ENCODE results near the gene KIF6.

Gene KIF6

DNA sequence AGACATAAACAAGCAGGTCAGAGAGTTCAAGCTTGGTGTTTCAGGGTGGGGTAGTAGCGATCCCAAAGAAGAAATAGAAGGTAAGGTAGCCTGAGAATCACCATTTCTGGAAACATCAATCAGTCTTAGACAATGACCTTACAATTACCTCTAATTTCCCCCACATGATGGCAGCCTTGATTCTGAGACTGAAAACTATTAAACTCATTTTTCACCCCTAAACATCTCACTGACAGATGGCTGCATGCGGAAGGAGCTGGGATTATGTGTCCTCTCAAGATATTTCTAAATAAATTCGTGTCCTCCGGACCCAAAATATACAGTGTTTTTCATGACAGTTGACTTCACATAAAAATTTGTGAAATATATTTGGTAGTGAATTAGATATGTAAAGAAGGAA lies 61.0 kb downstream of the KIF6 start:
- DNase-seq (ENCODE audit: low read depth), result no peak

GRCh38 chr6:39657355-39658135 lies 67.7 kb downstream of the KIF6 start:
- DNase-seq (ENCODE audit: low read depth), result no peak

- no peak for DNase-seq (ENCODE audit: low read depth)
Measured at GRCh38 chr6:39654121-39654520, 71.1 kb downstream of the KIF6 start.

GRCh38 chr6:39653612-39654011 lies 71.6 kb downstream of the KIF6 start:
- no peak for DNase-seq (ENCODE audit: low read depth)

GRCh38 chr6:39649996-39650395 lies 75.2 kb downstream of the KIF6 start:
- DNase-seq (ENCODE audit: low read depth), result no peak

DNA sequence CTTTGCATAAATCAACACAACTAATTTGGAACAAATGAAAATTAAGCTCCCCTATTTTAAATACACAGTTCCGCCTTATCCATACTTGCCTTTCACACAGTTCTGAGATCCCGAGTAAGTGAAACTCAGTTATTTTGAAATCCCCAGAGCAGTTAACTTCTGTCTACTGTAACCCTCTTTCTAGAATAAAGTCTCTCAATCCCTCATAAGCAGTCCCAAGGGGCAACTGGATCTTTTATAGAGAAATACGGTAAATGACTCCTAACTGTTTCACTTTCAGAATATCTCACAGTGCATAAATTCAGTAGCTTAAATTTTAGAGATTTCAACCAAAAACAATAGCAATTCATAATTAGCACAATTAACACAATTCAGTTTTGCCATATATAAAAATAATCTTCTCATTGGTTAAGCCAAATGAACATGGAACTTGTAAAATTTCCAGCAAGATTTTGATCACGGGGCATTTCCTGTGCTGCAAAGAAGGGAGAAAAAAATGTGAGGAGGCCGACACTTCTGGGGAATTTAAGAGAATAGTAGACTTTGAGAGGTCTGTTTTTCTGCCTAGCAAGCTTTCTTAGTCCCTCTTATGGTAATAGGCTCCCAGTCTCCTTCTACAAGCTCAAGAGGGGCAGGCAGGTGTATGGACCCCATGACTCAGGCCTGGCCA lies 78.3 kb downstream of the KIF6 start:
- no peak for DNase-seq (ENCODE audit: low read depth)

- DNase-seq (ENCODE audit: low read depth), result no peak
Measured at GRCh38 chr6:39642270-39642669, 82.9 kb downstream of the KIF6 start.

DNA sequence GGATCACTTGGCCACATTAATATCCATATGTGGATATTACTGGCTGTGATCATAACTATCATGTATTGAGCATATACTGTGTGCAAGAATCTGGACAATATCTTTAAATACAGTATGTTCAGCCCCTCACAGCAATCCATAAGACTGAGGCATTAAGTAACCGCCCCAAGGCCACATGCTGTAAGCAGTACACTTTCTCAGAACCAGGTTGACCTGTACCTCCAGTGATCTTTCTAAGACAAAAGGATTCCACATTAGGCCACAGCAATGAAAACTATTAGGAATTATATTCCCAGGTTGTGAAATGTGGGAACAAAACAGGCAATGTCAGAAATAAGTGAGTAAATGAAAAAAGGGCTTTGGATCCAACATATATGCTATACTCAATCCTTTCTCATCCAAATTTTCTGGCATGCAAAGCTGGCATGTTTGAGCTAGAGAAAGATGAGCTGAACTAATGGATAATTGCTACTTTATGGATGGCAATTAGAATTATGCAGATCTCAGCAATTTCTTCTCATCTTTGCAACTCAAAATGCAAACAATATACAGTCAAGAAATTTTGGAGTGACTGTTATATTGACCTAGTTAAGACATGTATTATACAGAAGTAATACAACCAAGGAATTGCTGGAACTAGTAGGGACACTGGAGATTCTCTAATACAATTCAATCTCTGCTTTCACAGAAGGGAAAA lies 86.9 kb downstream of the KIF6 start:
- no peak for DNase-seq (ENCODE audit: low read depth)

GRCh38 chr6:39634646-39635341 lies 90.4 kb downstream of the KIF6 start:
- DNase-seq (ENCODE audit: low read depth), result no peak

DNA sequence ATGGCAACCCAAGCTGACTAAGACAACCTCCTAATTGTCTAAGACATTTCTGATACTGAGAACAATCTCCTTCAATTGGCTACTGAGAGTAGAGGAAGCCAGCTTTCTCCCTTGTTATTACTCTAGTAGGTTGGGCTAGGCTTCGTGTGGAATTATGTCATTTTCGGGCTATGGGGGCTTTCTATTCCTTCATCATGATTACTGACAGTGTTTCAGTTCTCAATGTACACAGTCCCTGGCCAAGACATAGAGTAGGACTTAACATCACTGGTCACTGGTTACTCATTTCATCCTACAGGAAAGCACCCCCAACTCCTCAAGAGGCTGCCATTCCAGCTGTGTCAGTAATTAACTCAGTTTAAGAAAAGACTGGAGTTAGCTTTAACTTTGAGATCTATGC lies 100.0 kb downstream of the KIF6 start:
- no peak for DNase-seq (ENCODE audit: low read depth)

GRCh38 chr6:39623750-39624149 lies 101.5 kb downstream of the KIF6 start:
- no peak for DNase-seq (ENCODE audit: low read depth)

- DNase-seq (ENCODE audit: low read depth), result no peak
Measured at GRCh38 chr6:39617520-39617919, 107.7 kb downstream of the KIF6 start.

- DNase-seq (ENCODE audit: low read depth), result no peak
Measured at GRCh38 chr6:39617026-39617425, 108.2 kb downstream of the KIF6 start.

DNA sequence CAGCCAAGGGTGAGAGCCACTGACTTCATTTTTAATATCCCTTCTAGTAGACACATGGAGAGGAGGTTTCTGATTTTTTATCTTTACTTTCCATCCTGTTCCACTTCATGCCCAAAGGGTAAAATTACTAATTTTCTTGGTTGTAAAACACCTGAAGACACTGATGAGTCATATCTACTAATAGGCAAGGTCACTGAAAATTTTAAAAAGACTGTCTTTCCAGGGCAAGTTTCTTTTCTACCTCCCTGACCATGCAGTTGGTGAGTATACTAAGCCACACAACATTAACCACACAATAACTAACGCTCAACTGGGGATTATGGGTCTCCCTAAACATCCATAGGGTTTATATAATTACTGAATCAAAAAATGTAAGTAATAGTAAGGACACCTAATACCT lies 109.6 kb downstream of the KIF6 start:
- DNase-seq (ENCODE audit: low read depth), result no peak

GRCh38 chr6:39614393-39614950 lies 110.7 kb downstream of the KIF6 start:
- DNase-seq (ENCODE audit: low read depth), result no peak

GRCh38 chr6:39610221-39610620 lies 115.0 kb downstream of the KIF6 start:
- DNase-seq (ENCODE audit: low read depth), result no peak

- DNase-seq (ENCODE audit: low read depth), result no peak
Measured at GRCh38 chr6:39608652-39609345, 116.4 kb downstream of the KIF6 start.

GRCh38 chr6:39602601-39603519 lies 122.3 kb downstream of the KIF6 start:
- DNase-seq (ENCODE audit: low read depth), result no peak

DNA sequence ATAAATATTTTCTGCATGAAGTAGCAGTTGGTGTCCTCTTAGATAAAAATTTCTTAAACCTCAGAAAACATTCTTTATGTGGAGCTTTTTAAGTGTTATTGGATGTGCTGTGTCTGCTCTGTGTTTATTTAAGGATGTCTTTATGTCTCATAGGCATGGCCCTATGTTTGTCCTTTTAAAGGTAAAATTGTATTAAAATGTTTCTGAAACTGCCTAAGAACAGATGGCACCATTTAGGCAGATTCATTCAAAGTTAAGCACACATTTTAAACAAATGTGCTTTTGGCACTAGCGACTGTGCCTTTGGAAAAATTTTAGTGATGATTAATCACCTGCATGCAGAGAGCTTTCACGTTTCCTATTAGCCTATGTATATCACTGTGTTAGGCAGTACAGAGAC lies 125.2 kb downstream of the KIF6 start:
- DNase-seq (ENCODE audit: low read depth), result no peak

GRCh38 chr6:39599341-39599740 lies 125.9 kb downstream of the KIF6 start:
- DNase-seq (ENCODE audit: low read depth), result no peak

- no peak for DNase-seq (ENCODE audit: low read depth)
Measured at GRCh38 chr6:39594285-39594684, 130.9 kb downstream of the KIF6 start.
